H9 (cell line): Measurements from ENCODE around the gene UCK1. TPM values are rescaled to one million over a fixed set of nuclear protein-coding genes. Genes with fewer than 3 reads are reported as not detected.
A peak's percentile ranks its signal among the peaks of the same experiment; 100 is the strongest.

Experiments
- DNase-seq: peaks from one replicate; pipeline ENCODE4 v3.0.0-alpha.2; 2017
- H2AFZ ChIP-seq: one replicate; pipeline ENCODE4 v1.6.1; 2013; ENCODE audit warnings: mild to moderate bottlenecking, low read length, control low read depth, moderate library complexity
- H2AK5ac ChIP-seq: 2 replicates; pipeline ENCODE4 v1.6.1; 2013; ENCODE audit warnings: low read length, control low read depth, mixed read lengths; ENCODE audit not compliant: insufficient read length
- H2BK120ac ChIP-seq: one replicate; pipeline ENCODE4 v1.6.1; 2013; ENCODE audit warnings: low read depth, mild to moderate bottlenecking, low read length, control low read depth, inconsistent platforms; ENCODE audit not compliant: poor library complexity, severe bottlenecking
- H2BK12ac ChIP-seq: 2 replicates; pipeline ENCODE4 v1.6.1; 2013; ENCODE audit warnings: low read length, control low read depth, mixed read lengths, low read depth; ENCODE audit not compliant: insufficient read length
- H2BK15ac ChIP-seq: 2 replicates; pipeline ENCODE4 v1.6.1; 2013; ENCODE audit warnings: low read depth, low read length, control low read depth
- H2BK20ac ChIP-seq: one replicate; pipeline ENCODE4 v1.6.1; 2013; ENCODE audit warnings: low read depth, mild to moderate bottlenecking, low read length, control low read depth, inconsistent platforms; ENCODE audit not compliant: poor library complexity, severe bottlenecking
- H2BK5ac ChIP-seq: 2 replicates; pipeline ENCODE4 v1.6.1; 2013; ENCODE audit warnings: low read length, control low read depth, mixed read lengths; ENCODE audit not compliant: insufficient read length
- H3K14ac ChIP-seq: 2 replicates; pipeline ENCODE4 v1.6.1; 2013; ENCODE audit warnings: low read length, control low read depth; ENCODE audit not compliant: insufficient read depth
- H3K18ac ChIP-seq: 2 replicates; pipeline ENCODE4 v1.6.1; 2013; ENCODE audit warnings: low read depth, mild to moderate bottlenecking, mixed read lengths, low read length, control low read depth; ENCODE audit not compliant: insufficient read length
- H3K23ac ChIP-seq: 2 replicates; pipeline ENCODE4 v1.6.1; 2013; ENCODE audit warnings: low read length, control low read depth, mixed read lengths, low read depth; ENCODE audit not compliant: insufficient read length
- H3K23me2 ChIP-seq: 2 replicates; pipeline ENCODE4 v1.6.1; 2013; ENCODE audit warnings: low read depth, mild to moderate bottlenecking, mixed read lengths, low read length, control low read depth; ENCODE audit not compliant: insufficient read length, poor library complexity, severe bottlenecking
- H3K27ac ChIP-seq: 2 replicates; pipeline ENCODE4 v1.5.1; 2013; ENCODE audit warnings: low read length, control low read depth, mixed read lengths, low read depth; ENCODE audit not compliant: insufficient read length
- H3K27me3 ChIP-seq: 2 replicates; pipeline ENCODE4 v1.6.1; 2013; ENCODE audit warnings: low read length, control low read depth, inconsistent platforms; ENCODE audit not compliant: insufficient read depth
- H3K4ac ChIP-seq: 2 replicates; pipeline ENCODE4 v1.6.1; 2013; ENCODE audit warnings: low read depth, mild to moderate bottlenecking, control low read depth, inconsistent platforms, low read length, moderate library complexity
- H3K4me1 ChIP-seq: 2 replicates; pipeline ENCODE4 v1.6.1; 2013; ENCODE audit warnings: low read length, control low read depth, inconsistent platforms; ENCODE audit not compliant: insufficient read depth
- H3K4me2 ChIP-seq: 2 replicates; pipeline ENCODE4 v1.6.1; 2013; ENCODE audit warnings: low read length, control low read depth, mixed read lengths; ENCODE audit not compliant: insufficient read length, insufficient read depth
- H3K56ac ChIP-seq: 2 replicates; pipeline ENCODE4 v1.6.1; 2013; ENCODE audit warnings: low read depth, mild to moderate bottlenecking, mixed read lengths, low read length, control low read depth; ENCODE audit not compliant: insufficient read length
- H3K79me1 ChIP-seq: 2 replicates; pipeline ENCODE4 v1.6.1; 2013; ENCODE audit warnings: low read depth, mild to moderate bottlenecking, moderate library complexity, low read length, control low read depth, inconsistent platforms; ENCODE audit not compliant: insufficient read depth, poor library complexity, severe bottlenecking
- H3K79me2 ChIP-seq: 2 replicates; pipeline ENCODE4 v1.6.1; 2013; ENCODE audit warnings: low read length, control low read depth, inconsistent platforms; ENCODE audit not compliant: insufficient read depth
- H3K9ac ChIP-seq: 2 replicates; pipeline ENCODE4 v1.6.1; 2013; ENCODE audit warnings: low read length, control low read depth, mixed read lengths; ENCODE audit not compliant: insufficient read length; ENCODE audit errors: extremely low read depth
- H3K9me3 ChIP-seq: one replicate; pipeline ENCODE4 v1.6.1; 2013; ENCODE audit warnings: low read depth, low read length, inconsistent platforms; ENCODE audit not compliant: control insufficient read depth
- H3T11ph ChIP-seq: one replicate; pipeline ENCODE4 v1.6.1; 2013; ENCODE audit warnings: mild to moderate bottlenecking, low read length, control low read depth, inconsistent platforms
- H4K20me1 ChIP-seq: one replicate; pipeline ENCODE4 v1.6.1; 2013; ENCODE audit not compliant: control insufficient read depth, insufficient read length, insufficient read depth
- H4K5ac ChIP-seq: 2 replicates; pipeline ENCODE4 v1.6.1; 2013; ENCODE audit warnings: low read depth, mild to moderate bottlenecking, mixed read lengths, low read length, control low read depth; ENCODE audit not compliant: insufficient read length
- H4K8ac ChIP-seq: replicated peaks from 2 replicates; pipeline ENCODE4 v1.6.1; 2013; ENCODE audit warnings: low read length, control low read depth, mixed read lengths, low read depth; ENCODE audit not compliant: insufficient read length
- H4K91ac ChIP-seq: 2 replicates; pipeline ENCODE4 v1.6.1; 2013; ENCODE audit warnings: low read depth, mild to moderate bottlenecking, moderate library complexity, mixed read lengths, low read length, control low read depth; ENCODE audit not compliant: insufficient read length
- H3K27ac Mint-ChIP-seq, 3 experiments: 2 replicates in 2 of 3; 3 replicates in 1 of 3; pipeline ENCODE4 v1.8.0; 2020 to 2021; ENCODE audit warnings: mixed read lengths in 3 of 3, mild to moderate bottlenecking in 1 of 3, moderate library complexity in 1 of 3
- H3K27me3 Mint-ChIP-seq: 2 replicates; pipeline ENCODE4 v1.8.0; 2021; ENCODE audit warnings: low read depth, mild to moderate bottlenecking, moderate library complexity, mixed read lengths
- H3K36me3 Mint-ChIP-seq, 3 experiments: 2 replicates in 2 of 3; 3 replicates in 1 of 3; pipeline ENCODE4 v1.8.0; 2020 to 2021; ENCODE audit warnings: low read depth in 3 of 3, mixed read lengths in 3 of 3; ENCODE audit not compliant: insufficient read depth in 1 of 3
- H3K4me1 Mint-ChIP-seq, 2 experiments: 2 replicates each; pipeline ENCODE4 v1.8.0; 2020; ENCODE audit warnings: mixed read lengths in 2 of 2
- H3K4me3 Mint-ChIP-seq, 2 experiments: 2 replicates in 1 of 2; 3 replicates in 1 of 2; pipeline ENCODE4 v1.8.0; 2020 to 2021; ENCODE audit warnings: mild to moderate bottlenecking in 2 of 2, mixed read lengths in 2 of 2, moderate library complexity in 1 of 2
- H3K9me3 Mint-ChIP-seq, 2 experiments: 2 replicates in 1 of 2; 3 replicates in 1 of 2; pipeline ENCODE4 v1.8.0; 2020; ENCODE audit warnings: mild to moderate bottlenecking in 2 of 2, mixed read lengths in 2 of 2, moderate library complexity in 1 of 2
- WGBS: extraction: QIAGEN DNeasy Blood & Tissue Kit; methylation state at CpG from one replicate; pipeline ENCODE4 v1.1.7; 2013; ENCODE audit warnings: missing lambda C conversion rate, low lambda C conversion rate, mixed read lengths; ENCODE audit not compliant: insufficient read length; ENCODE audit errors: extremely low coverage; 5-methylcytosine and 5-hydroxymethylcytosine counted together
- total RNA-seq: library from RNA; stranded (reverse); gene quantifications from 2 replicates; pipeline ENCODE4 v1.2.1, GENCODE V29; 2021
- TF ChIP-seq, protein P1 (sequence below): fragments of 200-600 bp; sonication (generic); conservative IDR thresholded peaks from 3 replicates; pipeline ENCODE4 v1.8.0; 2021; ENCODE audit warnings: antibody characterized with exemption, mild to moderate bottlenecking

UCK1 gene
- total RNA-seq, 1 experiment from 2014 or later, result 54.2 TPM

DNA sequence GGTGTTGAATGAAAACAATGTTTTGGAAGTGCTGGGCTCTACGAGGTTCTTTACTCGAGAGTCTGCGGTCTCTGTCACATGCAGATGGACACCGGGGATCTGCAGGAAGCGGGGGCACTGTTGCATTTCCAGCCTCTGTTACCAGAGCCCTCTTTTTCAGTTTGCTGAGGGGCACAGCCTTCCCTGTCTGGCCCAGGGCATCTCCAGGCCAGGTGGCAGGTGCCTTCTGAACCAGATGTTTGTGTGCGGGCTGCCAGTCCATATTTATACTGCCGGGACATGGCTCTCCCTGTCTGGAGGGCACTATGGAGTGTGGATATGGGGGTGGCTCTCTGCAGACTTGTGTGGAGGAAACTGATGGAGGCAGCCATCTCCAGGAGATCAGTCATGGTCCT lies 47.0 kb downstream of the UCK1 start:
- no peak for DNase-seq
- Histone ChIP-seq H4K8ac (no peak overlapping the region), H3K14ac (no peak overlapping the region), H3K56ac (no peak overlapping the region), H2AK5ac (no peak overlapping the region), H3K27ac (no peak overlapping the region), H3K23ac (no peak overlapping the region), H4K91ac (no peak overlapping the region), H3K4me2 (no peak overlapping the region), H3K79me1 (no peaks in the 10 kb centered on the region), H2BK5ac (no peak overlapping the region), H4K20me1 (no peaks in the 10 kb centered on the region), H3K9ac (no peak overlapping the region), H2AFZ (no peak overlapping the region), H3K23me2 (no peaks in the 10 kb centered on the region), H2BK120ac (no peak overlapping the region), H3K79me2 (no peaks in the 10 kb centered on the region), H4K5ac (no peak overlapping the region), H3K27me3 (no peaks in the 10 kb centered on the region), H3K4ac (no peak overlapping the region), H3T11ph (no peak overlapping the region), H3K9me3 (no peaks in the 10 kb centered on the region), H3K4me1 (no peaks in the 10 kb centered on the region), H2BK12ac (no peak overlapping the region), H2BK20ac (no peak overlapping the region), H2BK15ac (no peak overlapping the region), H3K18ac (no peak overlapping the region)
- Mint-ChIP-seq H3K36me3 (peaks cover 86 to 100% (median 99%) of the 10 kb centered on the region in 3 experiments), H3K4me1 (no peaks in the 10 kb centered on the region), H3K27ac (peak overlapping the region; percentile 18 to 75 (median 68); a peak in 3 of 7 replicates), H3K9me3 (no peaks in the 10 kb centered on the region), H3K4me3 (no peak overlapping the region), H3K27me3 (peaks cover 2% of the 10 kb centered on the region; the same call in 1 of the 2 replicates)
- TF ChIP-seq, protein P1, sequence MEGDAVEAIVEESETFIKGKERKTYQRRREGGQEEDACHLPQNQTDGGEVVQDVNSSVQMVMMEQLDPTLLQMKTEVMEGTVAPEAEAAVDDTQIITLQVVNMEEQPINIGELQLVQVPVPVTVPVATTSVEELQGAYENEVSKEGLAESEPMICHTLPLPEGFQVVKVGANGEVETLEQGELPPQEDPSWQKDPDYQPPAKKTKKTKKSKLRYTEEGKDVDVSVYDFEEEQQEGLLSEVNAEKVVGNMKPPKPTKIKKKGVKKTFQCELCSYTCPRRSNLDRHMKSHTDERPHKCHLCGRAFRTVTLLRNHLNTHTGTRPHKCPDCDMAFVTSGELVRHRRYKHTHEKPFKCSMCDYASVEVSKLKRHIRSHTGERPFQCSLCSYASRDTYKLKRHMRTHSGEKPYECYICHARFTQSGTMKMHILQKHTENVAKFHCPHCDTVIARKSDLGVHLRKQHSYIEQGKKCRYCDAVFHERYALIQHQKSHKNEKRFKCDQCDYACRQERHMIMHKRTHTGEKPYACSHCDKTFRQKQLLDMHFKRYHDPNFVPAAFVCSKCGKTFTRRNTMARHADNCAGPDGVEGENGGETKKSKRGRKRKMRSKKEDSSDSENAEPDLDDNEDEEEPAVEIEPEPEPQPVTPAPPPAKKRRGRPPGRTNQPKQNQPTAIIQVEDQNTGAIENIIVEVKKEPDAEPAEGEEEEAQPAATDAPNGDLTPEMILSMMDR, result no peak
- WGBS, result no CpG with 5 or more reads among the region's 7 CpGs
